Measurements from ENCODE around the gene BIN1. TPM values are rescaled to one million over a fixed set of nuclear protein-coding genes. Genes with fewer than 3 reads are reported as not detected.

BIN1 gene
- total RNA-seq, 1 experiment from 2014 or later = 58.9 TPM

DNA sequence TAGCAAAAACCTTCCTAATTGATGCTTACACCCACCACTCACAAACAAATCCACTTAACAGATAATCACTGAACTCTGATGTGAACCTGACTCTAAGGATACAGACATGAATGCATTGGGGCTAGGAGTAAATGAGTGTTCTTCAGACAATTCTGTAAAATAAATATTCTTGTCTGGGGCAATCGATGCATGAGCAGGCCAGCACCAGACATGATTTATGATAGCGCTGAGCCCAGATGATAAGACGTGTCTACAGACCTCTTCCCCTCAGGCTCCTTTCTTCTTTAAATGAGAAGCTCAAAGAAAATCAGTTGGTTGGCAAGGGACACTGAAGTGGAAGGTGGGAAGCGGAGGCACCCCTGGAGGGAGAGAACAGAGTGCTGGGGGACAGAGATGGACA lies 27.3 kb upstream of the BIN1 start:
- ATAC-seq = no peak
- DNase-seq = no peak
- no peaks in the 10 kb centered on the region for H3K27me3 ChIP-seq (ENCODE audit: low read length)
- no peak overlapping the region for H2AFZ ChIP-seq (ENCODE audit: low read length)
- no TSS peak for BruUV-seq (replicated peaks)
- H3K9me3 ChIP-seq (ENCODE audit: low read length) = no peaks in the 10 kb centered on the region
- H3K36me3 ChIP-seq (ENCODE audit: low read depth, low read length) = no peaks in the 10 kb centered on the region
- no peak overlapping the region for H3K9ac ChIP-seq (ENCODE audit: low read length)
- TF ChIP-seq EZH2 (IDR thresholded peaks at IDR 0.05; ENCODE audit: low read length, unreplicated experiment) (no peak), CTCF (conservative IDR thresholded peaks at IDR 0.05; ENCODE audit: low read depth, low read length) (no peak), EZH2phosphoT487 (IDR thresholded peaks at IDR 0.05; ENCODE audit: borderline replicate concordance, low read length) (no peak)
- no peaks in the 10 kb centered on the region for H3F3A ChIP-seq (ENCODE audit: low read length, unreplicated experiment)
- no peak overlapping the region for H3K27ac ChIP-seq (ENCODE audit: low read length)
- ChIA-PET POLR2A (ENCODE audit: unreplicated experiment) (no interaction called here), CTCF (no interaction called here)
- H4K20me1 ChIP-seq (ENCODE audit: low read length) = no peaks in the 10 kb centered on the region
- no peaks in the 10 kb centered on the region for H3K4me1 ChIP-seq (ENCODE audit: insufficient read depth, low read length)
- intact Hi-C loops (cut with micrococcal nuclease) = no loop called here
- H3K79me2 ChIP-seq (ENCODE audit: low read length) = no peaks in the 10 kb centered on the region
- no peak overlapping the region for H3K4me2 ChIP-seq (ENCODE audit: low read length)
- no peak overlapping the region for H3K4me3 ChIP-seq (ENCODE audit: low read length)
- H3K9me2 ChIP-seq (replicated peaks; ENCODE audit: low read length) = no peaks in the 10 kb centered on the region

DNA sequence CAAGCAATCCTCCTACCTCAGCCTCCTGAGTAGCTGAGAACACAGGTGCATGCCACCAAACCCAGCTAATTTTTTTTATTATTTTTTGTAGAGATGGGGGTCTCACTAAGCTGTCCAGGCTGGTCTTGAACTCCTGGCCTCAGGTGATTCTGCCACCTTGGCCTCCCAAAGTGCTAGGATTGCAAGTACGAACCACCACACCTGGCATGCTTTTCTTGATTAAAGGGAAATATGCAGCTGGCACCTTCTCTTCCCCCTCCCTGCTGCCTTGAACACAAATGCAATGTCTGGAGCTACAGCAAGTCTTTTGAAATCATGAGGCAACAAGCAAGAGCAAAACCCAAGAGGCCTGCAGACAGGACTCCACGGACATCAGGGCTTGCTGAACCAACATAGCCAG lies 26.8 kb upstream of the BIN1 start:
- ATAC-seq = no peak
- Histone ChIP-seq H4K20me1 (ENCODE audit: low read length) (no peaks in the 10 kb centered on the region), H3K27ac (ENCODE audit: low read length) (no peak overlapping the region), H3K4me3 (ENCODE audit: low read length) (no peak overlapping the region), H3K4me2 (ENCODE audit: low read length) (no peak overlapping the region), H3K4me1 (ENCODE audit: insufficient read depth, low read length) (no peaks in the 10 kb centered on the region), H3K27me3 (ENCODE audit: low read length) (no peaks in the 10 kb centered on the region), H3K9me3 (ENCODE audit: low read length) (no peaks in the 10 kb centered on the region), H3K9me2 (replicated peaks; ENCODE audit: low read length) (no peaks in the 10 kb centered on the region), H2AFZ (ENCODE audit: low read length) (no peak overlapping the region), H3K79me2 (ENCODE audit: low read length) (no peaks in the 10 kb centered on the region), H3F3A (ENCODE audit: low read length, unreplicated experiment) (no peaks in the 10 kb centered on the region), H3K9ac (ENCODE audit: low read length) (no peak overlapping the region), H3K36me3 (ENCODE audit: low read depth, low read length) (no peaks in the 10 kb centered on the region)
- ChIA-PET POLR2A (ENCODE audit: unreplicated experiment) (no interaction called here), CTCF (interaction anchor here (0.6 kb wide), 1 partner anchor 20 kb away, joined by 3 read pairs; no protein-coding TSS in a partner anchor)
- BruUV-seq (replicated peaks) = no TSS peak
- intact Hi-C loops (cut with micrococcal nuclease) = no loop called here
- TF ChIP-seq CTCF (conservative IDR thresholded peaks at IDR 0.05; ENCODE audit: low read depth, low read length) = no peak
- TF ChIP-seq EZH2 (IDR thresholded peaks at IDR 0.05; ENCODE audit: low read length, unreplicated experiment) = no peak
- no peak for TF ChIP-seq EZH2phosphoT487 (IDR thresholded peaks at IDR 0.05; ENCODE audit: borderline replicate concordance, low read length)
- DNase-seq = no peak

DNA sequence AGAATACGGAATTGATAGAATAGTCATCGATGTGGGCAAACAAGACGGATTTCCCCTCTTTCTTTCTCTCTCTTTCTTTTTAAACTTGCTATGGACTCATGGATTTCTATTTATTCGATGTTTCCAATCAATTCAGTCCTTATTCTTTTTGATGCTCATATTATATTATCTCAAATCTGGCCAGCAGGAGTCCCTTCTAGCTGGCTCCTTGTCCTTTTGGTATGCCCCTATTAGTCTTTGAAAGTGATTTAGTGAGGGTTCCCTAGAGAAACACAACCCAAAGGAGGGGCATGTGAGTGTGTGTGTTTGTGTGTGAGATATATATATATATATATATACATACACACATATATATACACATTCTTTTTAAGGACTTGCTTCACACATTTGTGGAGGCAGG lies 23.5 kb upstream of the BIN1 start:
- Histone ChIP-seq H4K20me1 (ENCODE audit: low read length) (no peaks in the 10 kb centered on the region), H2AFZ (ENCODE audit: low read length) (no peak overlapping the region), H3K36me3 (ENCODE audit: low read depth, low read length) (no peaks in the 10 kb centered on the region), H3K4me2 (ENCODE audit: low read length) (no peak overlapping the region), H3K9ac (ENCODE audit: low read length) (no peak overlapping the region), H3K9me3 (ENCODE audit: low read length) (no peaks in the 10 kb centered on the region), H3K27me3 (ENCODE audit: low read length) (no peaks in the 10 kb centered on the region), H3K4me1 (ENCODE audit: insufficient read depth, low read length) (no peaks in the 10 kb centered on the region), H3K79me2 (ENCODE audit: low read length) (no peaks in the 10 kb centered on the region), H3K9me2 (replicated peaks; ENCODE audit: low read length) (no peaks in the 10 kb centered on the region), H3F3A (ENCODE audit: low read length, unreplicated experiment) (no peaks in the 10 kb centered on the region), H3K4me3 (ENCODE audit: low read length) (no peak overlapping the region), H3K27ac (ENCODE audit: low read length) (no peak overlapping the region)
- no peak for DNase-seq
- BruUV-seq (replicated peaks) = no TSS peak
- ChIA-PET CTCF (interaction anchor here (0.6 to 1.0 kb wide), 2 partner anchors 9 to 16 kb away, joined by 3 read pairs; no protein-coding TSS in a partner anchor), POLR2A (ENCODE audit: unreplicated experiment) (no interaction called here)
- intact Hi-C loops (cut with micrococcal nuclease) = no loop called here
- no peak for ATAC-seq
- TF ChIP-seq EZH2phosphoT487 (IDR thresholded peaks at IDR 0.05; ENCODE audit: borderline replicate concordance, low read length) (no peak), CTCF (conservative IDR thresholded peaks at IDR 0.05; ENCODE audit: low read depth, low read length) (no peak)
